GM12872 (cell line): ENCODE data around the gene ADRB2.

Experiments used
- CTCF ChIP-seq: IDR thresholded peaks from 3 replicates; pipeline ENCODE4 v1.5.1; 2011; ENCODE audit warnings: low read depth, mild to moderate bottlenecking, low read length, moderate library complexity; ENCODE audit not compliant: insufficient read depth

Gene ADRB2

DNA sequence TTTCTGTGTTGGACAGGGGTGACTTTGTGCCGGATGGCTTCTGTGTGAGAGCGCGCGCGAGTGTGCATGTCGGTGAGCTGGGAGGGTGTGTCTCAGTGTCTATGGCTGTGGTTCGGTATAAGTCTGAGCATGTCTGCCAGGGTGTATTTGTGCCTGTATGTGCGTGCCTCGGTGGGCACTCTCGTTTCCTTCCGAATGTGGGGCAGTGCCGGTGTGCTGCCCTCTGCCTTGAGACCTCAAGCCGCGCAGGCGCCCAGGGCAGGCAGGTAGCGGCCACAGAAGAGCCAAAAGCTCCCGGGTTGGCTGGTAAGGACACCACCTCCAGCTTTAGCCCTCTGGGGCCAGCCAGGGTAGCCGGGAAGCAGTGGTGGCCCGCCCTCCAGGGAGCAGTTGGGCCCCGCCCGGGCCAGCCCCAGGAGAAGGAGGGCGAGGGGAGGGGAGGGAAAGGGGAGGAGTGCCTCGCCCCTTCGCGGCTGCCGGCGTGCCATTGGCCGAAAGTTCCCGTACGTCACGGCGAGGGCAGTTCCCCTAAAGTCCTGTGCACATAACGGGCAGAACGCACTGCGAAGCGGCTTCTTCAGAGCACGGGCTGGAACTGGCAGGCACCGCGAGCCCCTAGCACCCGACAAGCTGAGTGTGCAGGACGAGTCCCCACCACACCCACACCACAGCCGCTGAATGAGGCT lies at the start of gene ADRB2:
Gene ADRB2 (plus strand): TSS at position 559 of the 686 bp plus-strand sequence. CDS start 221 bp downstream, outside the sequence.
- TF ChIP-seq CTCF = no peak

GRCh38 chr5:148776780-148777179 lies 49.6 kb upstream of the ADRB2 start:
- no peak for TF ChIP-seq CTCF

DNA sequence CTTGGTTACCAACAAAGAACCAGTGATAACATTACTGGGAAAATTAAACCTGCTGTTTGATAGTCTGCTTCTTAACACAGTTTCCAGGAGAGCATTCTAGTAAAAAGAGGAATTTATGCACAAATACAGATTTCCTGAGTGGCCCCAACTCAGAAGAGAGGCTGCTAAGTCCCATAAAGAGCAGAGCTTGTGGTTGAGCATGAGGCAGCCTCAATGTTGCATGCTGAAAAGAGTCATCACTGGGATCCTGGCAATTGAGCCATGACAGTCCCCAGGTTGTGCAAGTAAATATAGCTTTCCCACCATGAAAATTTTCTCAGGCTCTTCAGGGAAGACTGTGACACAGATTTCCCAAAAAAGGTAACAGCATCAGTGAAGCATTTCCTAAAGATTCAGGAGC lies 47.5 kb upstream of the ADRB2 start:
- TF ChIP-seq CTCF = no peak

DNA sequence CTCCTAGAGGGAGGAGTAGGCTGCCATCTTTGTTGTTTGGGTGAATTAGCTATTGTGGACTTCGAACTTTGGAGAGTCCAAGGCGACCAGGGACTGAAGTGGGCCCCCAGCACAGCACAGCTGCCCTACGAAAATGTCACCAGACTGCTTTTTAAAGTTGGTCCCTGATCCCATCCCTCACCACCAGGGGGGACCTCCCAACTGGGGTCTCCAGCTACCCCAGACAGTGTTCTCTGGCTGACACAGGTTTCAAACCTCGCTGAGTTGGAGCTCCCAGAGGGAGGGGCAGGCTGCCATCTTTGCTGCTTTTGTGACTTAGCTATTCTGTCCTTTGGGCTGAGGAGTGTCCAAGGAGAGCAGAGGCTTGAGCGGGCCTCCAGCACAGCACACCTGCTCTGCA lies 45.7 kb upstream of the ADRB2 start:
- TF ChIP-seq CTCF = 0 out of 3 replicates have a peak, but pooled peaks have one; percentile 18

- no peak for TF ChIP-seq CTCF
Observed at GRCh38 chr5:148781766-148782165, 44.6 kb upstream of the ADRB2 start.

- no peak for TF ChIP-seq CTCF
Observed at GRCh38 chr5:148785223-148785622, 41.2 kb upstream of the ADRB2 start.

GRCh38 chr5:148786456-148786855 lies 40.0 kb upstream of the ADRB2 start:
- no peak for TF ChIP-seq CTCF
